GM12891 (cell line): ENCODE results near the gene RAB40C.

ENCODE experiments used
- POLR2A ChIP-seq: IDR thresholded peaks from 2 replicates; pipeline ENCODE4 v1.6.1; 2011; ENCODE audit warnings: low read depth, low read length, control low read depth
- TAF1 ChIP-seq: IDR thresholded peaks from 2 replicates; pipeline ENCODE4 v1.6.1; 2011; ENCODE audit warnings: low read depth, low read length, control low read depth

- TF ChIP-seq POLR2A (no peak), TAF1 (no peak)
Observed at GRCh38 chr16:595942-596735, 6.3 kb downstream of the RAB40C start.
